Spleen (tissue), 7 donors: ENCODE results near the gene WWP2.
A peak's percentile ranks its signal among the peaks of the same experiment; 100 is the strongest.

Source experiments
- CTCF ChIP-seq, 11 experiments: fragments of 200-600 bp in 7 of 11; fragments of 450-650 bp in 4 of 11; sonication (generic) in 4 of 11; IDR thresholded peaks in 8 of 11; conservative IDR thresholded peaks in 3 of 11; 1 replicate in 7 of 11; 2 replicates in 4 of 11; pipeline versions ENCODE4 v1.4.0 to v1.8.0; 2016 to 2021; ENCODE audit warnings: antibody characterized with exemption in 11 of 11, inconsistent platforms in 4 of 11, mild to moderate bottlenecking in 1 of 11
- POLR2A ChIP-seq, 3 donors: fragments of 450-650 bp; IDR thresholded peaks; one replicate each; pipeline ENCODE4 v1.5.1; 2017; ENCODE audit warnings: antibody characterized with exemption in 3 of 3, mild to moderate bottlenecking in 1 of 3
- POLR2AphosphoS5 ChIP-seq, 3 donors: sonication (generic); formaldehyde crosslinking; IDR thresholded peaks; one replicate each; pipeline ENCODE4 v1.5.1; 2017; ENCODE audit warnings: antibody characterized with exemption in 3 of 3
- donor health status: DM: no; HTN: no; CAD: no; lungs with moderate emphysema.
- donor health status: DM: no; HTN: no; CAD: no.
- donor health status: DM: no; HTN: no; CAD: no.

DNA sequence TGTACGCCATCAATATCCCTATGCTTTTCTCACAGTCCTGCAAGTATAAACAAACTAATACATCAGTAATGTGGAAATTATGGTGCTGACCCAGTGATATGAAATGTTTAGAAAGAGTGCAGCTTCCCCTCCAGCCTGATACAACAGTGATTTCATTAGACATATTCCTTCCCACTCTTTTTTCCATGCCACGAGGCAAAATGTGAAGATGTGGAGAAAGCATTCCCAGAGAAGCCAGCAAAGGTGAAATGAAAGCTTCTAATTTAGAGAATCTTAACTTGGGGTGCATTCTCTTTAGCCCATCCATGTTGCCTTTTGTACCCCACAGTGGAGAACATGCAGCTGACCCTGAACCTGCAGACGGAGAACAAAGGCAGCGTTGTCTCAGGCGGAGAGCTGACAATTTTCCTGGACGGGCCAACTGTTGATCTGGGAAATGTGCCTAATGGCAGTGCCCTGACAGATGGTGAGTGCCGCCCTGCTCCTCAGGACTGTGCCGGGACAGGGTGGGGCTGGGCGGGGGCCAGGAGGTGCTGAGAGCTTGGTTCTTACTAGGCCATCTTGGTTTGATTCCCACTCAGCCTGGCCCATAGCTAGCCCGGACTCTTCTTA, 77.8 kb downstream of the WWP2 start:
- TF ChIP-seq CTCF (IDR thresholded peaks at IDR 0.05 in 8 of 11, conservative IDR thresholded peaks at IDR 0.05 in 3 of 11) (no peak), POLR2A (IDR thresholded peaks at IDR 0.05) (no peak), POLR2AphosphoS5 (IDR thresholded peaks at IDR 0.05) (peak in 1 of 3 donors; percentile 8)
